ENCODE results near the gene AKAP8L.
A peak's percentile ranks its signal among the peaks of the same experiment; 100 is the strongest.
"Not testable (repeated sequence)": the region's sequence is repeated elsewhere in the genome, so short reads cannot be mapped to it uniquely, and the experiment has no call there.

The AKAP8L gene

DNA sequence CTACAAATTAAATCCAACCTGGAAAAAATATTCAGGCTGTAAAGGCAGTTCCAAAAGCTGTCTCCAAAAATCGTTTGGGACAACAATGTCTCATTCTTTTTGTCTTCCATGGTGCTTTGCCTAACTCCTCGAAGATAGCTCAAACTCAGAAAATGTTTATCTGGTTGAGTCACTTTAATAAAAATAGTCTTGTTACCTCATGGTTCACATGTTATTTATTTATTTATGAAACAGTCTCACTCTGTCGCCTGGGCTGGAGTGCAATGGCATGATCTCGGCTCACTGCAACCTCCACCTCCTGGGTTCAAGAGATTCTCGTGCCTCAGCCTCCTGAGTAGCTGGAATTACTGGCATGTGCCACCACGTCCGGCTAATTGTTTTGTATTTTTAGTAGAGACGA is 81.6 kb downstream of the AKAP8L start:
- DNase-seq: no peak

- not testable (repeated sequence) for DNase-seq
Measured at GRCh38 chr19:15335992-15336391, 82.8 kb downstream of the AKAP8L start.

DNA sequence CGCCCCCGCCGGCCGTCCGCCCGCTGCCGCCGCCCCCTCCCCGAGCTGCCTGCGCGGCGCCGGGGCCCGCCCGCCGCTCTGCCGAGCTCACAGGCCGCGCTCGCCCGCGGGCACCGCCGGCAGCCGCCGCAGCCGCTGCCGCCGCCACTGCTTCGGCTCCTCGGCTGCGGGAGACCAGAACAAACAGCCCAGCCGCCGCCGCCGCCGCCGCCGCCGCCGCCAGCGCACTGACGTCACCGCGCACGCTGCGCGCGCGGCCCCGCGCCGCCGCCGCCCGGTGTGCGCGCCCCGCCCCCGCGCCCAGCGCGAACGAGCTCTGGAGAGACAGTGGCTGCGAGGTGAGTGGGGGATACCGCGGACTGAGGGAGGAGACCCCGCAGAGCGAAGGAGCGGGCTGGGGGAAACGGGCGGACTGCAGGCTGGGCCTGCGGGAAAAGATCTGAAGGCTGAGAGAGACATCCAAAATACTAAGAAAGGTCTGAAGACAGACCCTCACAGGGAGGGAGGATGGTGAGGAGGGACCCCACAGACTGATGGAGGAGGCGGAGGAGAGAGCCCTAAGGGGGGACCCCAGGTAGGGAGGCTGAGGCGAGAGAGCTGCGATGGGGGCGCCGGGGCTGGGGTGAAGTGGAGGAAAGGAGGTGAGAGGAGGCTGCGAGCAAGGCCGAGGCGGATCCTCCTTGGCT is 86.3 kb downstream of the AKAP8L start, which contains the start of gene BRD4:
BRD4 (minus strand) TSS at position 229 of the 686 bp plus-strand sequence. CDS start 59,440 bp downstream, outside the sequence.
- peak; percentile 11 for DNase-seq

- peak; percentile 11 for DNase-seq
Measured at GRCh38 chr19:15331419-15332310, 87.1 kb downstream of the AKAP8L start.

GRCh38 chr19:15330801-15331418 is 87.9 kb downstream of the AKAP8L start:
- DNase-seq: no peak
